Measurements from ENCODE around the gene TPGS1. TPM values are rescaled to one million over a fixed set of nuclear protein-coding genes. Genes with fewer than 3 reads are reported as not detected.

TPGS1 gene
- polyA plus RNA-seq, 1 donor: 8.9 TPM

DNA sequence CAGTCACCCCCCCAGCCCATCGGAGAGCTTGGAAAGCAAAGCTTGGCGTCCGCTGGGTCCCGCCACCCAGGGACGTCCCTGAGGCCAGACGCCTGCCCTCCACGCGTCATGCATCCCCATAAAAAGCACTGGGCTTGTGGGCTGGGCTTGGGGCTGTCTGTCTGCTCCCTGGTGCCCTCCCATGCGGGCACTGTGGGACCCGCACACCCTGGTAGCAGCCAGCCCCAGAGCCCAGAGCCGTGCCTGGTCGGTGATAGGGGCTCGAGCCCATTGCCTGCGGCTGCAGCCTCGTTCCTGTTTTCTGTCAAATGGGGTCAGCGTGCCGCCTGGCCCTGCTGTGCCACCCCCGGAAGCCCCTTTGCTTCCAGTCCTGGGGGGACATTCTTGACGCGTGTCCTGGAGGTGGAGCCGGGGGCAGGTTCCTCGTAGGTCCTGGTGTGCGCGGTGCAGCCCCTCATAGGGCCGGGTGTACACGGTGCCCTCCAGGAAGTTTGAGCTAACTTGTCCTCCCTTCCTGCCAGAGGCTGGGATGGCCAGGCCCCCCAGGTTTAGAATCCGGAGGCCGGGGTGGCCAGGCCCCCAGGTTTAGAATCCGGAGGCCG lies 32.2 kb downstream of the TPGS1 start:
- DNase-seq (ENCODE audit: low read depth): no peak

GRCh38 chr19:540867-541637 lies 33.8 kb downstream of the TPGS1 start:
- no peak for DNase-seq (ENCODE audit: low read depth)

DNA sequence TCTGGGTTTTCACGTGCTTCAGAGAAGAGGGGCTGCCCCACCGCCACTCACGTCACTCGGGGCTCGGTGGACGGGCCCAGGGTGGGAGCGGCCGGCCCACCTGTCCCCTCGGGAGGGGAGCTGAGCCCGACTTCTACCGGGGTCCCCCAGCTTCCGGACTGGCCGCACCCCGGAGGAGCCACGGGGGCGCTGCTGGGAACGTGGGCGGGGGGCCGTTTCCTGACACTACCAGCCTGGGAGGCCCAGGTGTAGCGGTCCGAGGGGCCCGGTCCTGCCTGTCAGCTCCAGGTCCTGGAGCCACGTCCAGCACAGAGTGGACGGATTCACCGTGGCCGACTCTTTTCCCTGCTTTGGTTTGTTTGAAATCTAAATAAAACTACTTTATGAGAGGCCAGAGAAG lies 34.4 kb downstream of the TPGS1 start:
- no peak for DNase-seq (ENCODE audit: low read depth)

GRCh38 chr19:542173-542866 lies 35.0 kb downstream of the TPGS1 start:
- no peak for DNase-seq (ENCODE audit: low read depth)

GRCh38 chr19:543910-544608 lies 36.8 kb downstream of the TPGS1 start, which contains the start of gene GZMM:
Gene GZMM, plus strand, starts transcription at chr19:544053. Its CDS starts 19 bp downstream, at chr19:544072.
- no peak for DNase-seq (ENCODE audit: low read depth)

- no peak for DNase-seq (ENCODE audit: low read depth)
Observed at GRCh38 chr19:547117-547516, 39.8 kb downstream of the TPGS1 start.

- DNase-seq (ENCODE audit: low read depth): no peak
Observed at GRCh38 chr19:547836-548720, 40.8 kb downstream of the TPGS1 start.

- no peak for DNase-seq (ENCODE audit: low read depth)
Observed at GRCh38 chr19:548886-549830, 41.9 kb downstream of the TPGS1 start.

GRCh38 chr19:554817-555216 lies 47.5 kb downstream of the TPGS1 start:
- DNase-seq (ENCODE audit: low read depth): no peak

GRCh38 chr19:555474-555808 lies 48.1 kb downstream of the TPGS1 start:
- DNase-seq (ENCODE audit: low read depth): no peak

DNA sequence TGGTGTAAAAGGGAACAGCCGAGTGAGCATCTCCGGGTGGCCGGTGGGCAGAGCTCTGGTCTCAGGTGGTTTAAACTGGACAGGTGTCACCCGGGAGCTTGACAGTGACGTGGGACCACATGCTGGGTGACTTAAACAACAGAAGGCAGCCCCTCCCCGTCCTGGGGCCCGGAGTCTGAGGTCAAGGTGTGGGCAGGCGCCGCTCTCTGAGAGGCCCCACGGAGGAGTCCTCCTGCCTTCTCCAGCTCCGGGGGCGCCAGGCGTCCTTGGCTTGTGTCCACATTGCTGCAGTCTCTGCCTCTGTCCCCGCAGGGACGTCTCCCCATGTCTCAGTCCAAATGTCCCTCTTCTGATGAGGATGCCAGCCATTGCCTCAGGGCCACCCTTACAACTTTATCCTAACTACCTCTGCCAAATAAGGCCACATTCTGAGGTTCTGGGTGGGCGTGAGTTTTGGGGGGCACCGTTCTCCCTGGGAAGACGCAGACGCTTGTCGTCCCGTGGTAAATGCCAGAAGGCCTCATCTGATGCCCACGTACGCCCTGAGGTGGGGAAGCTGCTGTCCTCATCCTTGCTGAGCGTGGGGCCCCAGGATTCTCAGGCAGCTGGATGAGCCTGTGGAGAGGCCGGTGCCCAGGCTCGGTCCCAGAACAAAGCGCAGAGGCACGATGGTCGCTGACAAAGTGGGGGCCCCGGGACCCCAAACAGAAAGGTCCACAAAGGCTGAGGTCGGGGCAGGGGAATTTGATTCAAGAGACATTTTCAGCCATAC lies 49.5 kb downstream of the TPGS1 start:
- no peak for DNase-seq (ENCODE audit: low read depth)

DNA sequence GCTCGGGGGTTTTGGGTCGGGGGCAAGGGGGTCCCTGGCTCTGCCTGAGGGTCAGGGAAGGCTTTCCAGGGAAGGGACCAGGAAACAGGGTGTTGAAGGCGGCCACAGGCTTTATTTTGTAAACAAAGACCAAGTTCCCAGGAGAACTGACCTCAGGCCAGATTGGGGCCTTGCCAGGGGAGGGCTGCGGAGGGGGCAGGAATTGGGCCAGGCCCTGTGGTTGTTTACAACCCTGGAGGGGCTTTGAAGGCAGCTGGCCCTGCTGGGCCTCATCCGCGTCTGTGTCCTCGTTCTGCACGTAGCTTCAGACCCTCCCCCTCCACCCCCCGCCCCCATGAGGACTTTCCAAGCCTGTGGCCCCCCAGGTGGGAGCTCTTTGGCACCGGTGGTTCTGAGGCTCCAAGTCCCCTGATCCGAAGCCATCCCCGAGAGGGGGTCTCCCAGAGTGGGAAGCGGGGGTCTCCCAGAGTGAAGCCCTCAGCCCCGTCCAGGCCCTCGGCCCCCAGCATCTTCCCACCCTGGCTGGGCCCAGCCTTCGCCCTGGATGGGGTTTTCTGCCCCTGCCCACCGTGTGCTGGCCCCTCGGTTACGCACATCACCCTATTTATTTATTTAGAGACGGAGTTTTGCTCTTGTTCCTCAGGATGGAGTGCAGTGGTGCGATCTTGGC lies 51.6 kb downstream of the TPGS1 start:
- DNase-seq (ENCODE audit: low read depth): no peak

DNA sequence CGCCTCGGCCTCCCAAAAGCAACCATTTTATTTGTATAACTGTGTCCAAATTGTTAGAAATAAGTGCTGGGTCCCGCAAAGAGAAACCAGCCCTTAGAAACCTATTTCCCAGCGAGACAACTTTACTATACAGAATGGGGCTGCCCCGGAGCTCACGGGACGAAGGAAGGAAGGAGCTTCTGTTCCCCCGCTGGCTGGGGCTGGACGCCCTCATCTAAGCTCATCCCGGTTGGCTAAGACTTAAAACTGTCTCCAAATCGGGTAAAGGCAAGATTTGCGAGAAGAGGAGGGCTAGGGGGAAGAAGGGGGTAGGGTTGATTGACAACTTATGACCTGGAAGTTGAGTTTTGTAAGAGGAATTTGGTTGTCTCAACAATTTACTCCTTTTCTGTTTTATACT lies 52.8 kb downstream of the TPGS1 start:
- DNase-seq (ENCODE audit: low read depth): no peak

- DNase-seq (ENCODE audit: low read depth): no peak
Observed at GRCh38 chr19:566403-566802, 59.1 kb downstream of the TPGS1 start.

- no peak for DNase-seq (ENCODE audit: low read depth)
Observed at GRCh38 chr19:566844-567243, 59.5 kb downstream of the TPGS1 start.

DNA sequence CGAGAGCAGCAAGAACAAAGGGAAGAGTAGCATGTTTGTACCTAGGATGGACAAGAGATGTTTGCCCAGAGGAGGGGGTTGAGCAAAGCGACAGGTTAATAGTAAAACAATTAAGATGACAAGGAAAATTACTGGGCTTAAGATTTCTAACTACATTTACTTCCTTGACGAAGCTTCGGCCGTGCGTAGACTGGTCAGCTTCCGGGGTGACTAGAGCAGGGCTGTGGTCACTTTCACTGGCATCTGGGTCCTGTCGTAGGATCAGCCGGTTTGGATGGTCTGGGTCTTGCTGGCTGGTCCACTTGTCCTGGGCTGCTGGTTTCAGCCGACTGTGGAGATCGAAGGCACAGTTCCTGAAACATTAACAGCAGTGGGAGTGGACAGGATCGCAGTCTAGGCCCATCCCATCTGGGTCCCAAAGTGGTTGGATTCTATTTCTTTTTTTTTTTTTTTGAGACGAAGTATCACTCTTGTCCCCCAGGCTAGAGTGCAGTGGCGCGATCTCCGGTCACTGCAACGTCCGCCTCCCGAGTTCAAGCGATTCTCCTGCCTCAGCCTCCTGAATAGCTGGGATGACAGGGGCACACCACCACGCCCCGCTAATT lies 60.1 kb downstream of the TPGS1 start:
- no peak for DNase-seq (ENCODE audit: low read depth)

Data from forelimb muscle (tissue), 1 donor.